NCI-H748 (cell line): ENCODE results near the gene SCNN1B.
"Not testable (repeated sequence)": the region's sequence is repeated elsewhere in the genome, so short reads cannot be mapped to it uniquely, and the experiment has no call there.

Experiments used
- DNase-seq: peaks from one replicate; lab custom pipeline; 2025; ENCODE audit not compliant: unreplicated experiment; lab: John Stamatoyannopoulos, UW

SCNN1B gene

GRCh38 chr16:23378921-23379320 lies 76.8 kb downstream of the SCNN1B start:
- DNase-seq: no peak

GRCh38 chr16:23379707-23380106 lies 77.6 kb downstream of the SCNN1B start:
- no peak for DNase-seq

GRCh38 chr16:23380501-23380951 lies 78.4 kb downstream of the SCNN1B start:
- no peak for DNase-seq

- not testable (repeated sequence) for DNase-seq
Measured at GRCh38 chr16:23381702-23382101, 79.6 kb downstream of the SCNN1B start.

GRCh38 chr16:23382279-23382678 lies 80.2 kb downstream of the SCNN1B start:
- no peak for DNase-seq

- DNase-seq: no peak
Measured at GRCh38 chr16:23383881-23384280, 81.8 kb downstream of the SCNN1B start.

GRCh38 chr16:23384878-23385277 lies 82.8 kb downstream of the SCNN1B start:
- DNase-seq: no peak

- DNase-seq: no peak
Measured at GRCh38 chr16:23385441-23385840, 83.3 kb downstream of the SCNN1B start.

GRCh38 chr16:23387666-23388065 lies 85.6 kb downstream of the SCNN1B start:
- DNase-seq: no peak

GRCh38 chr16:23388786-23389185 lies 86.7 kb downstream of the SCNN1B start:
- no peak for DNase-seq

- DNase-seq: no peak
Measured at GRCh38 chr16:23389201-23389600, 87.1 kb downstream of the SCNN1B start.

GRCh38 chr16:23389936-23390335 lies 87.8 kb downstream of the SCNN1B start:
- not testable (repeated sequence) for DNase-seq

- no peak for DNase-seq
Measured at GRCh38 chr16:23391381-23392222, 89.5 kb downstream of the SCNN1B start.

GRCh38 chr16:23392223-23392600 lies 90.1 kb downstream of the SCNN1B start:
- no peak for DNase-seq

GRCh38 chr16:23394141-23394831 lies 92.2 kb downstream of the SCNN1B start:
- DNase-seq: no peak

GRCh38 chr16:23395732-23396131 lies 93.6 kb downstream of the SCNN1B start:
- no peak for DNase-seq

GRCh38 chr16:23397464-23397863 lies 95.4 kb downstream of the SCNN1B start:
- DNase-seq: no peak

GRCh38 chr16:23398987-23399805 lies 97.1 kb downstream of the SCNN1B start:
- no peak for DNase-seq

GRCh38 chr16:23400447-23400846 lies 98.3 kb downstream of the SCNN1B start:
- not testable (repeated sequence) for DNase-seq

GRCh38 chr16:23401139-23401538 lies 99.0 kb downstream of the SCNN1B start:
- no peak for DNase-seq

GRCh38 chr16:23402100-23402499 lies 100.0 kb downstream of the SCNN1B start:
- no peak for DNase-seq
